GM18526 (cell line): ENCODE data around the gene TMEM89.

Experiments
- POLR2A ChIP-seq: IDR thresholded peaks from 3 replicates; pipeline ENCODE4 v1.6.1; 2011; ENCODE audit not compliant: insufficient read length; ENCODE audit errors: extremely low read depth

The TMEM89 gene

GRCh38 chr3:48621461-48621869, at the start of gene TMEM89:
TMEM89 (minus strand) TSS chr3:48621769; CDS start chr3:48621756, 13 bp downstream.
- no peak for TF ChIP-seq POLR2A

- TF ChIP-seq POLR2A = no peak
Measured at GRCh38 chr3:48664929-48665328, 43.4 kb upstream of the TMEM89 start.

GRCh38 chr3:48664313-48664644, 42.7 kb upstream of the TMEM89 start:
- no peak for TF ChIP-seq POLR2A

DNA sequence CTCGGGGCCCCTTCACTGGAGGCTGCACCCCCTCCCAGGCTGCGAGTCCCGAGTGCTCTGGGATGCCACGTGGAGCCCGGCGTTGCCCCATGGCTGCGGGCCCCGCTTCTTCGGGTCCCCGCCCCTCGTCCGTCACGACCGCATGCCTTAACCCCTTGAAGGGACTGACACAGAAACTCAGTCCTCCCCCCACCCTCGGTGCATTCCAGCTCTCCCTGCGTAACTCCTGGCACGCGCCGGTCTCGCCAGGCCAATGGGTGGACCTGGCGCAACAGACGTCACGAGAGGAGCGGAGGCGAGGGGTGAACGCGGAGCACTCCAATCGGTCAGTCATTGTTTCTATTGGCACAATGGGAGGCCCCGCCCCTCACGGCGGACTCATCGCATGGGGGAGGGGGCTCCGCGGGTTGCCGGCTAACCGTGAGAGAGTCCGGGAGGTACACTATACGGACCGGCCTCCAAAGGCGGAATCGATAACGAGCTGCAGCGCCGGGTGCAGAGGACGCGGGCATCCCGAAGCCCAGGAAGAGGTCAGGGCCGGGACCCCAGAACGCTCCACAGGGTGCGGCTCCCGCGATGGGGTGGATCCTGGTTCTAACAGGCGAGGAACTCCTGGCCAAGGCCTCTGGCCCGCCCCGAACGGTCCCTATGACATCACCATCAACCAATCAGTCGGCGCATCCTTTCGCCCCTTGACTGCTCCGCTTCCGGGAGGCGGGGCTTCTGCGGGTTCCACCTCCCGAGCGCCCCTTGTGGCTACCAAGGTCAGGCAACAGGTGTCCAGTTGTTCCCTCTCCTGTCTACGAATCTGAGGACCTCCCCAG, 42.1 kb upstream of the TMEM89 start:
- peak; percentile 61 for TF ChIP-seq POLR2A

DNA sequence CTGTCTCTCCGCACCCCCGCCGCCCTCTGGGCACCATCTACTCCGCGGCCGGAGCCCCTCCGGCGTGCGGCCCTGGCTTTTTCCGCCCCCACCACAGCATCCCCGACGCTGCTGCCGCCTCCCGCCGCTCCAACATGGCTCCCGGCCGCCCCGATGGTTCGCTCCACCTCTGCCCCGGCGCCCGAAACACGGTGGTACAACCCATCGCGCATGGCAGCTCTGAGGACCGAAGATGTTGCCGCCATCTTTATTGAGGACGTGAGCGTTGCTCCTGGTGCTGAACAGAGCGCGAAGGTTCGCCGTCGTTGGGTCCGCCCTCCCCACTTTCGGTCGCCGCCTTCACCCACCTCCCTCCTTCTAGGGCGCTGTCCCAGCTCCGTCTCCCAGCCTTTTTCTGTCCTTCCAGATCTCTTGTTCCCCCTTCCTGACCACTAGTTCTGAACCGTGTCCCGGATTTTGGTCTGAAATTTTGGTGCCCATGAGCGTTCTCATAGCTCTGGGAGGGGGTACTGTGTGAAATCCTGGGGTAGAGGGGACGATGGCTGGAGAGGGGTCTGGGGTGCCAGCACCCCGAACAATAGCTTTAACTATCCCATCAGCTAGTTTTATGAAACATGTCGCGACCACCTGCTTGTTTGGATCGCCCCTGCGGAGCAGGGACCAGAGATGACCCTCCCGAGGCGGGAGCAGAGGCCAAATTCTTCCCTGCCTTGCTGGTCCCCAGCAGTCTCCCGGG, 41.4 kb upstream of the TMEM89 start, which contains the start of gene CELSR3:
CELSR3 (minus strand) TSS at position 134 of the 736 bp plus-strand sequence. CDS start 252 bp downstream, outside the sequence.
- no peak for TF ChIP-seq POLR2A

- no peak for TF ChIP-seq POLR2A
Measured at GRCh38 chr3:48662145-48662752, 40.7 kb upstream of the TMEM89 start.

DNA sequence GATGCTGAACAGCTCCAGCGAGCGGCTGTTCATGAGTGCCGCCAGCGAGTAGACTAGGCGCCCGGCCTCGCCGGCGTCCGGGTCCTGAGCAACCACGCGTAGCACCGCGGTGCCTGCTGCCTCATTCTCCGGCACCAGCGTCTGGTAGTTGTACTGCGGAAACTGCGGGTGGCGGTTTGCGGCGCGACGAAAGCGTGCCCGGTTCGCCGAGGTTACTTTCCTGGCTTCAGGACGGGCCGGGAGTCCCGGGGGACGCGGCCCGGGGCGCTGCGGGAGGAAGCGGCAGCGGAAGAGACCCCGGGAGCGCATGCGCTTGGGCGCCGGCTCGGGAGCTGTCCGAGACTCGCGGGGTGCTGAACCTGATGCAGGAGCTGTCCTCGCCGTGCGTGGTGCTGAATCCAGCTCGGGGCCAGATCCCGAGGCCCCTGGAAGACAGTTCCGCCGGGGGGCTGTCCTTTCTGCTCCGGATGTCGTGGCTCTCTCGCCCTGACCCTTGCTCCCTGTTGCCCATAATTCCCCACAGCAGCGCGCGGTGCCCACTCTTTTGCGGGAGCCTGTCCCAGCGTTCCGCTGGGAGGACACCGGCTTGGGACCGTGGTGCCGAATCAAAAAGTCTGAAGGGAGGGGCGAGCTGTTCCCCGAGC, 40.1 kb upstream of the TMEM89 start:
- no peak for TF ChIP-seq POLR2A

- no peak for TF ChIP-seq POLR2A
Measured at GRCh38 chr3:48660800-48661400, 39.3 kb upstream of the TMEM89 start.

- no peak for TF ChIP-seq POLR2A
Measured at GRCh38 chr3:48656841-48657281, 35.3 kb upstream of the TMEM89 start.

- no peak for TF ChIP-seq POLR2A
Measured at GRCh38 chr3:48656061-48656840, 34.7 kb upstream of the TMEM89 start.

- TF ChIP-seq POLR2A = no peak
Measured at GRCh38 chr3:48655606-48656005, 34.0 kb upstream of the TMEM89 start.

DNA sequence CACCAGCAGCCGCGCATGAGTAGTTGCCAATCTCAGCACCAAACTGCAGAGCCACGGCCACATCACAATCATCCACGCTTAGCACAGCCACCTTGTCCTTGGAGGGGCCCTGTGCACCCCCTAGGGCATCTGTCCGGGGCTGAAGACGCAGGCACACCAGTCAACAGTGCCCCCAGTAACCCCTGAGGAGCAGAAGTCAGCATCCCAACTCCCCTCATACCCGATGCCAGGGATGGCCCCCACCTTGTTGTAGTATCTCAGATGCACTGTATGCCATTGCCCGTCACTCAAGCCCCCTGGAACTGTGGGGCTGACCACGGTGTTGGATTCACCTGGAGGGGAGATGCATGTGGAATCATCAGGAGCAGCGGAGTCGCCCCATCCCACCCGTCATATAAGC, 33.5 kb upstream of the TMEM89 start:
- no peak for TF ChIP-seq POLR2A

DNA sequence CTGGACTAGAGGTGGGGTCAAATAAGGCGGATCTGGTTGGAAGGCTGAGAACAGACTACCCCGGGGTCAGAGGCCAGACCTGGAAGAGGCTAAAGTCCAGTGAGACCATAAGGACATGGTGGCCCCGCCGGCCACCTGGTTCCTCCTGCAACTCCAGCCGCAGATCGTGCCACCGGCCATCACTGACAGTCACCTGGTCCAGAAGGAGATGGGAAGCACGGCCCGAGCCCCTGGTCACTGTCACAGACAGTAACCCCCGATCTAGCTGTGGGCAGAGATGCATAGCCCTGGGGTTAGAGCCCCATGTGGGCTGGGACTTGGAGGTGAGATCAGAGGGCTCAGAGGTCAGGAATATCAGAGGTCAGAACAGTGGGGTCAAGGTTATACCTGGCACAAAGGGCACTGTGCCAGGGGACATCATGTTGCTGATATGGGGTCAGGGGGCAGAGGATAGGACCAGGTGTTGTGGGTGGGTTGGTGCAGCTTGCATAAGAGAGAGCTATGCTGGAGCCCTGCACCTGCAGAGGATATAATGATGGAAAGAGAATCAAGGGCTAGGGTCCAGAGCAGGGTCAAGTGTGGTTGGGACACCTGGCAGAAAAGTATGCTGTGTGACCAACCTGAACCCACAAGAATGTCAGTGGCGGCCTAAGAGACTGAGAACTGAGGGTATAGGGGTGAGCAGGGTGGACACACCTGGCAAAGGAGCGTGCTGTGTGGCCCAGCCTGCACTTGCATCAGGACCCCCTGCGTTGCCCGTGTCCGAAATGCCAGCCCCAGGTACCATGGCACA, 31.6 kb upstream of the TMEM89 start:
- no peak for TF ChIP-seq POLR2A
